ENCODE data around the gene B3GNT2. TPM values are rescaled to one million over a fixed set of nuclear protein-coding genes. Genes with fewer than 3 reads are reported as not detected.

Gene B3GNT2
- total and polyA plus RNA-seq, 5 experiments from 2014 or later = 20.0 to 31.0 (median 22.8) TPM

- no peaks in the 10 kb centered on the region for H3K27me3 Mint-ChIP-seq
- peak overlapping the region in 1 of 10 donors; percentile 11 for H3K4me3 Mint-ChIP-seq
- peaks cover 21 to 61% (median 48%) of the 10 kb centered on the region in 4 donors for H3K4me1 Mint-ChIP-seq
- H3K9me3 Mint-ChIP-seq = peaks cover 0 to 4% (median 0%) of the 10 kb centered on the region in 9 donors
- peak in 1 of 2 donors; percentile 17 for ATAC-seq
- H3K27ac Mint-ChIP-seq = peak overlapping the region in 9 of 10 donors; percentile 13 to 90 (median 69)
- POLR2A ChIA-PET = interaction anchor here (0.6 to 0.7 kb wide), 2 partner anchors 10 to 1156 kb away, joined by 3 read pairs; no protein-coding TSS in a partner anchor
- H3K36me3 Mint-ChIP-seq = peaks cover 16 to 35% (median 32%) of the 10 kb centered on the region in 3 donors
- DNase-seq = no peak
Measured at GRCh38 chr2:62227386-62228075, 31.6 kb downstream of the B3GNT2 start.

- no peaks in the 10 kb centered on the region for H3K9me3 Mint-ChIP-seq
Measured at GRCh38 chr2:62229082-62229605, 33.2 kb downstream of the B3GNT2 start.

GRCh38 chr2:62231541-62231940, 35.6 kb downstream of the B3GNT2 start:
- peak overlapping the region in 4 of 10 donors; percentile 7 to 44 (median 24) for H3K27ac Mint-ChIP-seq
- ATAC-seq (no peak), DNase-seq (no peak)
- no peaks in the 10 kb centered on the region for H3K9me3 Mint-ChIP-seq
- peaks cover 0 to 2% (median 0%) of the 10 kb centered on the region in 3 donors for H3K36me3 Mint-ChIP-seq
- POLR2A ChIA-PET = interaction anchor here (0.5 kb wide), 1 partner anchor 74 kb away, joined by 3 read pairs; no protein-coding TSS in a partner anchor
- no peaks in the 10 kb centered on the region for H3K27me3 Mint-ChIP-seq
- H3K4me1 Mint-ChIP-seq = peaks cover 18 to 41% (median 29%) of the 10 kb centered on the region in 4 donors
- no peak overlapping the region for H3K4me3 Mint-ChIP-seq

More at GRCh38 chr2:62229082-62229605, 33.2 kb downstream of the B3GNT2 start:
- no peak for ATAC-seq
- H3K4me3 Mint-ChIP-seq = no peak overlapping the region
- H3K27me3 Mint-ChIP-seq = no peaks in the 10 kb centered on the region
- POLR2A ChIA-PET = interaction anchor here (0.5 kb wide), 1 partner anchor 13 kb away, joined by 3 read pairs; no protein-coding TSS in a partner anchor
- DNase-seq = no peak
- H3K4me1 Mint-ChIP-seq = peaks cover 17 to 52% (median 37%) of the 10 kb centered on the region in 4 donors
- H3K27ac Mint-ChIP-seq = peak overlapping the region in 5 of 10 donors; percentile 12 to 80 (median 65)
- H3K36me3 Mint-ChIP-seq = peaks cover 4 to 20% (median 19%) of the 10 kb centered on the region in 3 donors

GRCh38 chr2:62234755-62235655, 39.1 kb downstream of the B3GNT2 start:
- Mint-ChIP-seq H3K4me3 (no peak overlapping the region), H3K9me3 (no peaks in the 10 kb centered on the region)

GRCh38 chr2:62236499-62236898, 40.6 kb downstream of the B3GNT2 start:
- H3K27me3 Mint-ChIP-seq = no peaks in the 10 kb centered on the region
- H3K4me3 Mint-ChIP-seq = no peak overlapping the region
- POLR2A ChIA-PET = interaction anchor here (0.7 kb wide), 1 partner anchor 41 kb away, joined by 5 read pairs; the partner anchor contains the start of gene B3GNT2
- H3K27ac Mint-ChIP-seq = peak overlapping the region in 3 of 10 donors; percentile 0 to 40 (median 28)
- DNase-seq = no peak
- H3K9me3 Mint-ChIP-seq = no peaks in the 10 kb centered on the region
- peaks cover 5 to 13% (median 9%) of the 10 kb centered on the region in 4 donors for H3K4me1 Mint-ChIP-seq
- ATAC-seq = no peak
- H3K36me3 Mint-ChIP-seq = peaks cover 0 to 2% (median 0%) of the 10 kb centered on the region in 3 donors

More at GRCh38 chr2:62234755-62235655, 39.1 kb downstream of the B3GNT2 start:
- ATAC-seq (no peak), DNase-seq (no peak)
- H3K27me3 Mint-ChIP-seq = no peaks in the 10 kb centered on the region
- POLR2A ChIA-PET = interaction anchor here (1.1 kb wide), 1 partner anchor 38 kb away, joined by 3 read pairs; no protein-coding TSS in a partner anchor
- peaks cover 0 to 2% (median 0%) of the 10 kb centered on the region in 3 donors for H3K36me3 Mint-ChIP-seq
- H3K27ac Mint-ChIP-seq = peak overlapping the region in 2 of 10 donors; percentile 11 to 22
- H3K4me1 Mint-ChIP-seq = peaks cover 9 to 27% (median 17%) of the 10 kb centered on the region in 4 donors

GRCh38 chr2:62238236-62238635, 42.3 kb downstream of the B3GNT2 start:
- Mint-ChIP-seq H3K27ac (no peak overlapping the region), H3K36me3 (peaks cover 0 to 2% (median 0%) of the 10 kb centered on the region in 3 donors), H3K9me3 (no peaks in the 10 kb centered on the region), H3K4me3 (no peak overlapping the region), H3K27me3 (no peaks in the 10 kb centered on the region), H3K4me1 (peaks cover 5 to 8% (median 7%) of the 10 kb centered on the region in 4 donors)
- no peak for ATAC-seq
- DNase-seq = no peak
- POLR2A ChIA-PET = no interaction called here

- Mint-ChIP-seq H3K4me1 (peaks cover 0 to 5% (median 1%) of the 10 kb centered on the region in 4 donors), H3K4me3 (no peak overlapping the region), H3K27ac (peak overlapping the region in 1 of 10 donors; percentile 1), H3K27me3 (no peaks in the 10 kb centered on the region), H3K36me3 (no peaks in the 10 kb centered on the region), H3K9me3 (no peaks in the 10 kb centered on the region)
- ATAC-seq (no peak), DNase-seq (no peak)
- POLR2A ChIA-PET = no interaction called here
Measured at GRCh38 chr2:62240546-62240945, 44.6 kb downstream of the B3GNT2 start.

GRCh38 chr2:62243983-62244382, 48.1 kb downstream of the B3GNT2 start:
- DNase-seq (no peak), ATAC-seq (no peak)
- H3K27ac Mint-ChIP-seq = no peak overlapping the region
- H3K9me3 Mint-ChIP-seq = no peaks in the 10 kb centered on the region
- H3K27me3 Mint-ChIP-seq = no peaks in the 10 kb centered on the region
- POLR2A ChIA-PET = no interaction called here
- no peak overlapping the region for H3K4me3 Mint-ChIP-seq
- no peaks in the 10 kb centered on the region for H3K36me3 Mint-ChIP-seq
- H3K4me1 Mint-ChIP-seq = peaks cover 0 to 6% (median under 1%) of the 10 kb centered on the region in 4 donors

GRCh38 chr2:62248226-62248625, 52.3 kb downstream of the B3GNT2 start:
- POLR2A ChIA-PET = no interaction called here

GRCh38 chr2:62250239-62250638, 54.3 kb downstream of the B3GNT2 start:
- Mint-ChIP-seq H3K4me3 (no peak overlapping the region), H3K4me1 (peaks cover 0 to 7% (median 0%) of the 10 kb centered on the region in 4 donors), H3K9me3 (peaks cover 0 to 2% (median 0%) of the 10 kb centered on the region in 9 donors), H3K36me3 (no peaks in the 10 kb centered on the region), H3K27ac (peak overlapping the region in 1 of 10 donors; percentile 2), H3K27me3 (no peaks in the 10 kb centered on the region)
- DNase-seq (no peak), ATAC-seq (no peak)
- POLR2A ChIA-PET = no interaction called here

More at GRCh38 chr2:62248226-62248625, 52.3 kb downstream of the B3GNT2 start:
- H3K27ac Mint-ChIP-seq = peak overlapping the region in 2 of 10 donors; percentile 3 to 17
- H3K9me3 Mint-ChIP-seq = no peaks in the 10 kb centered on the region
- no peak overlapping the region for H3K4me3 Mint-ChIP-seq
- no peaks in the 10 kb centered on the region for H3K27me3 Mint-ChIP-seq
- H3K36me3 Mint-ChIP-seq = no peaks in the 10 kb centered on the region
- H3K4me1 Mint-ChIP-seq = peaks cover 0 to 6% (median 0%) of the 10 kb centered on the region in 4 donors
- ATAC-seq = no peak
- DNase-seq = no peak

- no peak for ATAC-seq
- Mint-ChIP-seq H3K27ac (peak overlapping the region in 3 of 10 donors; percentile 9 to 74 (median 28)), H3K4me1 (peaks cover 0 to 2% (median 0%) of the 10 kb centered on the region in 4 donors), H3K27me3 (no peaks in the 10 kb centered on the region), H3K9me3 (peaks cover 0 to 2% (median 0%) of the 10 kb centered on the region in 9 donors), H3K36me3 (no peaks in the 10 kb centered on the region), H3K4me3 (no peak overlapping the region)
- DNase-seq = no peak
- POLR2A ChIA-PET = no interaction called here
Measured at GRCh38 chr2:62254424-62255266, 58.7 kb downstream of the B3GNT2 start.
